Mammary epithelial cell (primary cell): Measurements from ENCODE around the gene SUSD3.

Experiments
- EZH2 ChIP-seq: IDR thresholded peaks from 2 replicates; pipeline ENCODE4 v1.6.1; 2012; ENCODE audit warnings: low read length, inconsistent platforms, borderline replicate concordance
- TF ChIP-seq, protein P1 (sequence below), 2 donors: IDR thresholded peaks in 1 of 2; conservative IDR thresholded peaks in 1 of 2; 2 replicates each; pipeline ENCODE4 v1.5.1; 2011 to 2012; ENCODE audit warnings: inconsistent platforms in 2 of 2, low read length in 2 of 2, mild to moderate bottlenecking in 2 of 2, control low read depth in 1 of 2, low read depth in 1 of 2; ENCODE audit not compliant: insufficient read depth in 1 of 2; ENCODE audit errors: extremely low read depth in 1 of 2

DNA sequence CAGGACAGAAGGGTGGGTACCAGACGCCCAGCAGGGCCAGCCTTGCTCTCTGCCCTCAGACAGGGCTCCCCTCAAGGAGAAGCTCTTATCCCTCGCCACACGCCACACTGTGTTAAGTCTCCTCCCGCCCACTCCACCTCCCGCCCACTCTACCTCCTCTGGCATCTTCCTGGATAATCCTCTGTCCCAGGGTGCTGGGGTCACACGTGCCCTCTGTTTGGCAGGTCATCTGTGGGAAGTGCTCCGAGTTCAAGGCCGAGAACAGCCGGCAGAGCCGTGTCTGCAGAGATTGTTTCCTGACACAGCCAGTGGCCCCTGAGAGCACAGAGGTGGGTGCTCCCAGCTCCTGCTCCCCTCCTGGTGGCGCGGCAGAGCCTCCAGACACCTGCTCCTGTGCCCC lies 26.0 kb upstream of the SUSD3 start:
- TF ChIP-seq, protein P1, sequence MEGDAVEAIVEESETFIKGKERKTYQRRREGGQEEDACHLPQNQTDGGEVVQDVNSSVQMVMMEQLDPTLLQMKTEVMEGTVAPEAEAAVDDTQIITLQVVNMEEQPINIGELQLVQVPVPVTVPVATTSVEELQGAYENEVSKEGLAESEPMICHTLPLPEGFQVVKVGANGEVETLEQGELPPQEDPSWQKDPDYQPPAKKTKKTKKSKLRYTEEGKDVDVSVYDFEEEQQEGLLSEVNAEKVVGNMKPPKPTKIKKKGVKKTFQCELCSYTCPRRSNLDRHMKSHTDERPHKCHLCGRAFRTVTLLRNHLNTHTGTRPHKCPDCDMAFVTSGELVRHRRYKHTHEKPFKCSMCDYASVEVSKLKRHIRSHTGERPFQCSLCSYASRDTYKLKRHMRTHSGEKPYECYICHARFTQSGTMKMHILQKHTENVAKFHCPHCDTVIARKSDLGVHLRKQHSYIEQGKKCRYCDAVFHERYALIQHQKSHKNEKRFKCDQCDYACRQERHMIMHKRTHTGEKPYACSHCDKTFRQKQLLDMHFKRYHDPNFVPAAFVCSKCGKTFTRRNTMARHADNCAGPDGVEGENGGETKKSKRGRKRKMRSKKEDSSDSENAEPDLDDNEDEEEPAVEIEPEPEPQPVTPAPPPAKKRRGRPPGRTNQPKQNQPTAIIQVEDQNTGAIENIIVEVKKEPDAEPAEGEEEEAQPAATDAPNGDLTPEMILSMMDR (conservative IDR thresholded peaks at IDR 0.05 in 1 of 2, IDR thresholded peaks at IDR 0.05 in 1 of 2; ENCODE audit: extremely low read depth in 1 of 2, insufficient read depth in 1 of 2, low read depth in 1 of 2, low read length in 2 of 2), result no peak
- TF ChIP-seq EZH2, result no peak
